HCT116 (cell line): ENCODE data around the gene SGMS2. TPM values are rescaled to one million over a fixed set of nuclear protein-coding genes. Genes with fewer than 3 reads are reported as not detected.

ENCODE experiments used
- ATAC-seq: fragments of 200-7000 bp; cut with Tn5 transposase; 2 replicates; pipeline ENCODE4 v1.9.1; 2020; ENCODE audit warnings: mild to moderate bottlenecking, moderate library complexity
- BruUV-seq: library from RNA; stranded (reverse); fragments of 400-500 nt; replicated peaks from 2 replicates; lab custom pipeline; 2021; lab: Mats Ljungman, UMichigan
- CTCF ChIA-PET: fragments of 300-600 bp; sonication (Branson Sonifier 250); formaldehyde crosslinking; loops from one replicate; lab custom pipeline; 2021; ENCODE audit warnings: antibody characterized with exemption; lab: Charles Lee
- POLR2A ChIA-PET: fragments of 300-600, 350-600 bp; sonication (Branson Sonifier 250); formaldehyde crosslinking; loops from one replicate; lab custom pipeline; 2021; ENCODE audit warnings: antibody characterized with exemption; lab: Charles Lee
- RAD21 ChIA-PET, 2 experiments: fragments of 300-600 bp; sonication (Branson Sonifier 250); formaldehyde crosslinking; loops; one replicate each; lab custom pipeline; 2023; ENCODE audit warnings: low total read pairs in 2 of 2; ENCODE audit not compliant: uncharacterized antibody in 2 of 2, unreplicated experiment in 2 of 2, low non-redundant PET in 1 of 2; lab: Charles Lee
- DNase-seq: peaks from one replicate; pipeline ENCODE4 v3.0.0-alpha.2; 2010; ENCODE audit warnings: low read depth, low spot score
- H2AFZ ChIP-seq: fragments of 200-600 bp; shearing (Covaris generic), sonication (generic); 2 replicates; pipeline ENCODE4 v1.6.1; 2017; ENCODE audit warnings: low read depth, mixed run types, mixed read lengths, antibody characterized with exemption, low read length; ENCODE audit not compliant: poor library complexity, severe bottlenecking
- H3K27ac ChIP-seq: 2 replicates; pipeline ENCODE4 v1.5.1; 2012; ENCODE audit warnings: low read depth, low read length
- H3K27me3 ChIP-seq: fragments of 200-600 bp; sonication (generic); 2 replicates; pipeline ENCODE4 v1.6.1; 2016; ENCODE audit warnings: mixed run types, low read length, mixed read lengths; ENCODE audit not compliant: insufficient read depth
- H3K36me3 ChIP-seq, 2 experiments: fragments of 200-500 bp in 1 of 2; fragments of 200-600 bp in 1 of 2; sonication (Bioruptor generic) in 1 of 2; sonication (generic) in 1 of 2; 2 replicates each; pipeline versions ENCODE4 v1.5.1 to v1.6.1; 2014 to 2016; ENCODE audit warnings: low read length in 2 of 2, inconsistent platforms in 1 of 2, mixed read lengths in 1 of 2, mixed run types in 1 of 2; ENCODE audit not compliant: insufficient read depth in 2 of 2, control insufficient read depth in 1 of 2
- H3K4me1 ChIP-seq, 2 experiments: fragments of 200-600 bp in 1 of 2; sonication (generic) in 1 of 2; 2 replicates each; pipeline versions ENCODE4 v1.5.1 to v1.6.1; 2012 to 2017; ENCODE audit warnings: low read length in 2 of 2, inconsistent platforms in 1 of 2, mild to moderate bottlenecking in 1 of 2, mixed read lengths in 1 of 2, mixed run types in 1 of 2, moderate library complexity in 1 of 2; ENCODE audit not compliant: insufficient read depth in 2 of 2, control insufficient read depth in 1 of 2
- H3K4me2 ChIP-seq: fragments of 200-600 bp; sonication (generic); 2 replicates; pipeline ENCODE4 v1.6.1; 2017; ENCODE audit warnings: mixed run types, low read length, mixed read lengths
- H3K4me3 ChIP-seq, 2 experiments: fragments of 200-600 bp in 1 of 2; sonication (generic) in 1 of 2; replicated peaks in 1 of 2; 2 replicates each; pipeline ENCODE4 v1.5.1; 2011 to 2016; ENCODE audit warnings: low read length in 2 of 2, control low read depth in 1 of 2, low read depth in 1 of 2, mild to moderate bottlenecking in 1 of 2, mixed read lengths in 1 of 2, mixed run types in 1 of 2
- H3K79me2 ChIP-seq: fragments of 200-600 bp; sonication (generic); 2 replicates; pipeline ENCODE4 v1.6.1; 2017; ENCODE audit warnings: mild to moderate bottlenecking, mixed run types, low read length, moderate library complexity, mixed read lengths; ENCODE audit not compliant: insufficient read depth
- H3K9ac ChIP-seq: fragments of 200-600 bp; sonication (generic); 2 replicates; pipeline ENCODE4 v1.6.1; 2016; ENCODE audit warnings: low read length, mixed read lengths
- H3K9me2 ChIP-seq: fragments of 200-600 bp; sonication (generic), shearing (Covaris generic); 2 replicates; pipeline ENCODE4 v1.6.1; 2017; ENCODE audit warnings: mixed run types, mild to moderate bottlenecking, moderate library complexity; ENCODE audit not compliant: insufficient read depth
- H3K9me3 ChIP-seq, 2 experiments: fragments of 200-500 bp in 1 of 2; fragments of 200-600 bp in 1 of 2; sonication (Bioruptor generic) in 1 of 2; sonication (generic) in 1 of 2; 2 replicates each; pipeline ENCODE4 v1.6.1; 2014 to 2017; ENCODE audit warnings: low read length in 2 of 2, mixed read lengths in 2 of 2, inconsistent platforms in 1 of 2, low read depth in 1 of 2, mild to moderate bottlenecking in 1 of 2, mixed run types in 1 of 2, moderate library complexity in 1 of 2; ENCODE audit not compliant: control insufficient read depth in 1 of 2, insufficient read depth in 1 of 2
- H4K20me1 ChIP-seq: fragments of 200-600 bp; sonication (generic), shearing (Covaris generic); 2 replicates; pipeline ENCODE4 v1.6.1; 2017; ENCODE audit warnings: mixed run types, mild to moderate bottlenecking, moderate library complexity; ENCODE audit not compliant: insufficient read depth
- ATF3 ChIP-seq: IDR thresholded peaks from 2 replicates; pipeline ENCODE4 v1.6.1; 2012
- CBX3 ChIP-seq: IDR thresholded peaks from 2 replicates; pipeline ENCODE4 v1.6.1; 2012; ENCODE audit warnings: low read depth
- CEBPB ChIP-seq: IDR thresholded peaks from 2 replicates; pipeline ENCODE4 v1.6.1; 2012; ENCODE audit warnings: low read depth
- EGR1 ChIP-seq: IDR thresholded peaks from 2 replicates; pipeline ENCODE4 v1.6.1; 2012; ENCODE audit warnings: low read depth
- ELF1 ChIP-seq: IDR thresholded peaks from 2 replicates; pipeline ENCODE4 v1.6.1; 2012; ENCODE audit warnings: low read depth, borderline replicate concordance
- EZH2phosphoT487 ChIP-seq: fragments of 200-600 bp; IDR thresholded peaks from 2 replicates; pipeline ENCODE4 v1.6.1; 2018; ENCODE audit warnings: antibody characterized with exemption, borderline replicate concordance
- FOSL1 ChIP-seq: IDR thresholded peaks from 2 replicates; pipeline ENCODE4 v1.6.1; 2012; ENCODE audit warnings: low read depth
- JUND ChIP-seq: IDR thresholded peaks from 2 replicates; pipeline ENCODE4 v1.6.1; 2012
- POLR2A ChIP-seq: IDR thresholded peaks from 2 replicates; pipeline ENCODE4 v1.7.0; 2011; ENCODE audit warnings: borderline replicate concordance; ENCODE audit not compliant: insufficient read depth, insufficient read length; ENCODE audit errors: extremely low read depth
- POLR2AphosphoS5 ChIP-seq: IDR thresholded peaks from 2 replicates; pipeline ENCODE4 v1.6.1; 2011; ENCODE audit warnings: mild to moderate bottlenecking, low read depth, low read length, moderate library complexity
- RAD21 ChIP-seq: IDR thresholded peaks from 2 replicates; pipeline ENCODE4 v1.6.1; 2012; ENCODE audit warnings: low read depth, mild to moderate bottlenecking
- REST ChIP-seq: IDR thresholded peaks from 2 replicates; pipeline ENCODE4 v1.6.1; 2012; ENCODE audit warnings: low read depth
- SIN3A ChIP-seq: IDR thresholded peaks from 2 replicates; pipeline ENCODE4 v1.6.1; 2012; ENCODE audit warnings: low read depth
- SP1 ChIP-seq: IDR thresholded peaks from 2 replicates; pipeline ENCODE4 v1.6.1; 2012; ENCODE audit warnings: low read depth
- SRF ChIP-seq: IDR thresholded peaks from 2 replicates; pipeline ENCODE4 v1.6.1; 2012; ENCODE audit warnings: low read depth
- TCF7L2 ChIP-seq: IDR thresholded peaks from 2 replicates; pipeline ENCODE4 v1.7.0; 2011; ENCODE audit warnings: borderline replicate concordance, inconsistent platforms; ENCODE audit not compliant: insufficient read depth, insufficient read length; ENCODE audit errors: extremely low read depth
- ZBTB33 ChIP-seq: IDR thresholded peaks from 2 replicates; pipeline ENCODE4 v1.6.1; 2011; ENCODE audit warnings: mild to moderate bottlenecking, low read length, moderate library complexity; ENCODE audit not compliant: insufficient replicate concordance; ENCODE audit errors: extremely low read depth
- ZFX ChIP-seq: fragments of 450-650 bp; IDR thresholded peaks from 2 replicates; pipeline ENCODE4 v1.6.1; 2017
- ZNF274 ChIP-seq: fragments of 200-500 bp; sonication (Bioruptor generic); IDR thresholded peaks from 2 replicates; pipeline ENCODE4 v1.6.1; 2014; ENCODE audit warnings: mild to moderate bottlenecking, low read depth, low read length, inconsistent platforms
- intact Hi-C: fragments of 100-400 bp; cut with micrococcal nuclease; formaldehyde crosslinking; loops from 2 replicates; pipeline ENCODE4 v1.10.0; 2022
- total RNA-seq: library from RNA; stranded (reverse); gene quantifications from one replicate; pipeline ENCODE4 v1.2.1, GENCODE V29; 2021; ENCODE audit not compliant: unreplicated experiment
- TF ChIP-seq, protein P1 (sequence below), 3 experiments: fragments of 200-600 bp in 1 of 3; sonication (generic) in 1 of 3; IDR thresholded peaks in 2 of 3; conservative IDR thresholded peaks in 1 of 3; 2 replicates each; pipeline ENCODE4 v1.5.1; 2012 to 2017; ENCODE audit warnings: low read depth in 2 of 3, low read length in 2 of 3, antibody characterized with exemption in 1 of 3, borderline replicate concordance in 1 of 3, control low read depth in 1 of 3, mild to moderate bottlenecking in 1 of 3, mixed read lengths in 1 of 3, mixed run types in 1 of 3, moderate library complexity in 1 of 3; ENCODE audit not compliant: insufficient read depth in 1 of 3

Gene SGMS2
- total RNA-seq, 1 experiment from 2014 or later: 36.6 TPM

DNA sequence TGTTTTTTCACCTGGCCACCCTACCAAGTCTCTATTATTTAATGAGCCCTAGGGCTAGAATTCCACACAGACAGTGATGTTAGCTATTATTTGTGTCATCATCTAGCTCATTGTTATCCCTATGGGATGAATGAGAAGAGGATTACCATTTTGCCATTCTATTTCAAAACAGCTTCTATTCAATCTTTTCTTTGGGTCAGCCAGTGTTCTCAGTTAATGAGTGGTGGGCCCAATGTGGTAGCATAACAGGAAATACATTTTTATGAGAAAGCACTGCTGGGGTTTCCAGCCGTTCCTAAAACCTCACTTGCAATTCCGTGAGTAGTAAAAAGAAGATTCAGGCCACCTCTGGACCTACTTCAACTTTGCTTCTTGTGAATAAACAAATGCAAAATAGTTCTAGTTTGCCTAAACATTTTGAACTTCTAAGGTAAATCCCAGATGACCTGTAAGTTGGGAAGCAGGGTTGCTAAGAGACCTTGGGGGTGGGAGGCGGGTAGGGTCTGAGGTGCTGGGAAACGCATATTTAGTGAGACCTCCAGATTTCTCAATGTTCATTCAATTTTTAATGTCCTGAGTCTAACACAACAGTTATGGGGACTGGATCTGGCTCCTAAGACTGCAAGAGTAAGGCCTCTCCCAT lies 81.8 kb downstream of the SGMS2 start:
- H2AFZ ChIP-seq: no peak overlapping the region
- POLR2A ChIA-PET: no interaction called here
- H3K27ac ChIP-seq: no peak overlapping the region
- no peaks in the 10 kb centered on the region for H3K4me1 ChIP-seq
- no peak overlapping the region for H3K9ac ChIP-seq
- ATAC-seq (no peak), DNase-seq (no peak)
- no peaks in the 10 kb centered on the region for H3K9me2 ChIP-seq
- CTCF ChIA-PET: no interaction called here
- no peak for TF ChIP-seq SIN3A
- no peak for TF ChIP-seq SRF
- TF ChIP-seq EGR1: no peak
- no peak for TF ChIP-seq ZBTB33
- no peak for TF ChIP-seq CEBPB
- no peak for TF ChIP-seq RAD21
- no peak for TF ChIP-seq ZNF274
- TF ChIP-seq CBX3: no peak
- TF ChIP-seq REST: no peak
- no peak for TF ChIP-seq ZFX
- TF ChIP-seq FOSL1: no peak
- TF ChIP-seq, protein P1, sequence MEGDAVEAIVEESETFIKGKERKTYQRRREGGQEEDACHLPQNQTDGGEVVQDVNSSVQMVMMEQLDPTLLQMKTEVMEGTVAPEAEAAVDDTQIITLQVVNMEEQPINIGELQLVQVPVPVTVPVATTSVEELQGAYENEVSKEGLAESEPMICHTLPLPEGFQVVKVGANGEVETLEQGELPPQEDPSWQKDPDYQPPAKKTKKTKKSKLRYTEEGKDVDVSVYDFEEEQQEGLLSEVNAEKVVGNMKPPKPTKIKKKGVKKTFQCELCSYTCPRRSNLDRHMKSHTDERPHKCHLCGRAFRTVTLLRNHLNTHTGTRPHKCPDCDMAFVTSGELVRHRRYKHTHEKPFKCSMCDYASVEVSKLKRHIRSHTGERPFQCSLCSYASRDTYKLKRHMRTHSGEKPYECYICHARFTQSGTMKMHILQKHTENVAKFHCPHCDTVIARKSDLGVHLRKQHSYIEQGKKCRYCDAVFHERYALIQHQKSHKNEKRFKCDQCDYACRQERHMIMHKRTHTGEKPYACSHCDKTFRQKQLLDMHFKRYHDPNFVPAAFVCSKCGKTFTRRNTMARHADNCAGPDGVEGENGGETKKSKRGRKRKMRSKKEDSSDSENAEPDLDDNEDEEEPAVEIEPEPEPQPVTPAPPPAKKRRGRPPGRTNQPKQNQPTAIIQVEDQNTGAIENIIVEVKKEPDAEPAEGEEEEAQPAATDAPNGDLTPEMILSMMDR (IDR thresholded peaks at IDR 0.05 in 2 of 3, conservative IDR thresholded peaks at IDR 0.05 in 1 of 3; ENCODE audit: borderline replicate concordance in 1 of 3, insufficient read depth in 1 of 3, low read depth in 2 of 3, low read length in 2 of 3): no peak
- TF ChIP-seq JUND: no peak
- TF ChIP-seq EZH2phosphoT487: no peak
- no peak for TF ChIP-seq ELF1
- TF ChIP-seq POLR2AphosphoS5: no peak
- TF ChIP-seq POLR2A: no peak
- TF ChIP-seq ATF3: no peak
- no peak for TF ChIP-seq SP1
- TF ChIP-seq TCF7L2: no peak
- intact Hi-C loops: no loop called here
- H3K36me3 ChIP-seq: no peaks in the 10 kb centered on the region; a peak in 1 of 4 replicates
- no peaks in the 10 kb centered on the region for H3K79me2 ChIP-seq
- H4K20me1 ChIP-seq: no peaks in the 10 kb centered on the region
- H3K9me3 ChIP-seq: no peaks in the 10 kb centered on the region
- no peak overlapping the region for H3K4me2 ChIP-seq
- H3K27me3 ChIP-seq: no peaks in the 10 kb centered on the region
- RAD21 ChIA-PET: no interaction called here
- no TSS peak for BruUV-seq
- H3K4me3 ChIP-seq: no peak overlapping the region
